HFFc6 (cell line): ENCODE measurements around the gene YPEL1. TPM values are rescaled to one million over a fixed set of nuclear protein-coding genes. Genes with fewer than 3 reads are reported as not detected.
"Not testable (repeated sequence)": the region's sequence is repeated elsewhere in the genome, so short reads cannot be mapped to it uniquely, and the experiment has no call there.

Experiments used
- DNase-seq: peaks from one replicate; pipeline ENCODE4 v3.0.0-alpha.2; 2018
- H3K27ac Mint-ChIP-seq: 2 replicates; pipeline ENCODE4 v1.8.0; 2020; ENCODE audit warnings: mild to moderate bottlenecking, mixed read lengths
- H3K27me3 Mint-ChIP-seq: 2 replicates; pipeline ENCODE4 v1.8.0; 2021; ENCODE audit warnings: mild to moderate bottlenecking, moderate library complexity, mixed read lengths; ENCODE audit not compliant: insufficient read depth
- H3K36me3 Mint-ChIP-seq: 2 replicates; pipeline ENCODE4 v1.8.0; 2021; ENCODE audit warnings: low read depth, mixed read lengths
- H3K4me1 Mint-ChIP-seq: 2 replicates; pipeline ENCODE4 v1.8.0; 2020; ENCODE audit warnings: low read depth, mixed read lengths
- H3K4me3 Mint-ChIP-seq: 2 replicates; pipeline ENCODE4 v1.8.0; 2020; ENCODE audit warnings: mild to moderate bottlenecking, moderate library complexity, mixed read lengths
- H3K9me3 Mint-ChIP-seq: 2 replicates; pipeline ENCODE4 v1.8.0; 2020; ENCODE audit warnings: mild to moderate bottlenecking, mixed read lengths
- total RNA-seq, 6 experiments: library from RNA; stranded (reverse); fragmentation: NEBNext Ultra II Directional; extraction: Animal tissue kit (Norgen Biotek cat#: 25700); gene quantifications; 2 replicates in 1 of 6; 3 replicates in 5 of 6; pipeline ENCODE4 v1.2.3, GENCODE V29; 2021
- TF ChIP-seq, protein P1 (sequence below): fragments of 200-600 bp; sonication (generic); IDR thresholded peaks from 2 replicates; pipeline ENCODE4 v1.5.0; 2021; ENCODE audit warnings: antibody characterized with exemption, mild to moderate bottlenecking

YPEL1 gene
- total RNA-seq, 6 experiments from 2014 or later = 0.17 to 0.38 (median 0.20) TPM; not detected in 1

DNA sequence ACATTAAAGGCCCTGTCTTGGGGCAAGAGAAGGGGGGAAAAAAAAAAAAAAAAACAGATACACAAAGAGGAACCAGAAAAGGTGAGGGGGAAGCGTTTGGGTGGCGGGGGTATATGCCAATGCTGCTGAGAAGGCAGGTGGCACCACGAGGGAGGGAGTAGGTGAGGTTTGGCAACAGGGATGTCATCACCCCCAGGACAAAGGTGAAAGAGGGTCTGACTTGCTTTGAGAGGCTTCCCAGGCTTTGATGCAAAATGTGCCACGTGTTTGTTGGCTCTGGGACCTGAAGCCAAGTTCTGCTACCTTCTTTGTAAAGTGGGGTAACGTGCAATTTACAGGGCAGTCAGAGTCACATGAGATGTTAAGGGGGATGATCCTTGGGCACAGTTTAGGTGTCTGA, 4.1 kb downstream of the YPEL1 start:
- H3K27ac Mint-ChIP-seq = no peak overlapping the region
- H3K4me1 Mint-ChIP-seq = peaks cover 9% of the 10 kb centered on the region

DNA sequence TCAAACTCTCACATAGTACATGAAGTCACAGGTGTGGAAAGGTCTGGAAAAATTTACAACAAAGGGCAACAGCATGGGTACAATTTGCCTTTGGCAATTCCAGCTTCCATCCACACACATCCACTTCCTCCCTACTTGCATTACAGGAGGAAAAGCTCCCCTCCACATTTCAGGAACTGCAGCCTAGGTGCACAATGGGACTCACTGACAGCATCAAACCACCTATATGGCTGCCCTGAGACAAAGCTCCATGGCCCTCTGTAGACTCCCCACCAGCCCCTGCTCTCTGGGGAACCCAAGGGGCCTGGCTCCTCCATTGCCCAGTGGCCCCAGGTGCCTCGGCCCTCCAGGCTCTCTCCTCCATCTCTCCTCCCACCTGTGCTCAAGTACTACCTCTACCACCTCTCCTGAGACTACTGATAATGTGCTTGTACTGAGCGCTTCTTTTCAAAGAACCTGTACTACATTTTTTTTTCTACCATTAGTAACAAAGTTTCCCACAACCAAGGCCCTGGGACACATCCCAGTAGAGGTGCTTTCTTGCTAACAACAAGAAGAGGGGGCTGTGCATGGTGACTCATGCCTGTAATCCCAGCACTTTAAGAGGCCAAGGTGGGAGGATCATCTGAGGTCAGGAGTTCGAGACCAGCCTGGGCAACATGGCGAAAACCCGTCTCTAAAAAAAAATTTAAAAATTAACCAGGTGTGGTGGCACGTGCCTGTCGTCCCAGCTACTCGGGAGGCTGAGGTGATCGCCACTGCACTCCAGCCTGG, 4.9 kb downstream of the YPEL1 start:
- H3K36me3 Mint-ChIP-seq = no peaks in the 10 kb centered on the region
- peaks cover 9% of the 10 kb centered on the region for H3K4me1 Mint-ChIP-seq
- peaks cover 27% of the 10 kb centered on the region for H3K27me3 Mint-ChIP-seq
- no peak for DNase-seq
- no peak overlapping the region for H3K27ac Mint-ChIP-seq
- H3K9me3 Mint-ChIP-seq = no peaks in the 10 kb centered on the region
- H3K4me3 Mint-ChIP-seq = no peak overlapping the region
- TF ChIP-seq, protein P1, sequence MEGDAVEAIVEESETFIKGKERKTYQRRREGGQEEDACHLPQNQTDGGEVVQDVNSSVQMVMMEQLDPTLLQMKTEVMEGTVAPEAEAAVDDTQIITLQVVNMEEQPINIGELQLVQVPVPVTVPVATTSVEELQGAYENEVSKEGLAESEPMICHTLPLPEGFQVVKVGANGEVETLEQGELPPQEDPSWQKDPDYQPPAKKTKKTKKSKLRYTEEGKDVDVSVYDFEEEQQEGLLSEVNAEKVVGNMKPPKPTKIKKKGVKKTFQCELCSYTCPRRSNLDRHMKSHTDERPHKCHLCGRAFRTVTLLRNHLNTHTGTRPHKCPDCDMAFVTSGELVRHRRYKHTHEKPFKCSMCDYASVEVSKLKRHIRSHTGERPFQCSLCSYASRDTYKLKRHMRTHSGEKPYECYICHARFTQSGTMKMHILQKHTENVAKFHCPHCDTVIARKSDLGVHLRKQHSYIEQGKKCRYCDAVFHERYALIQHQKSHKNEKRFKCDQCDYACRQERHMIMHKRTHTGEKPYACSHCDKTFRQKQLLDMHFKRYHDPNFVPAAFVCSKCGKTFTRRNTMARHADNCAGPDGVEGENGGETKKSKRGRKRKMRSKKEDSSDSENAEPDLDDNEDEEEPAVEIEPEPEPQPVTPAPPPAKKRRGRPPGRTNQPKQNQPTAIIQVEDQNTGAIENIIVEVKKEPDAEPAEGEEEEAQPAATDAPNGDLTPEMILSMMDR = no peak

More for the DNA sequence above, 4.1 kb downstream of the YPEL1 start:
- peaks cover 27% of the 10 kb centered on the region for H3K27me3 Mint-ChIP-seq
- TF ChIP-seq, protein P1 = no peak
- no peak for DNase-seq
- no peaks in the 10 kb centered on the region for H3K36me3 Mint-ChIP-seq
- no peak overlapping the region for H3K4me3 Mint-ChIP-seq
- H3K9me3 Mint-ChIP-seq = no peaks in the 10 kb centered on the region

DNA sequence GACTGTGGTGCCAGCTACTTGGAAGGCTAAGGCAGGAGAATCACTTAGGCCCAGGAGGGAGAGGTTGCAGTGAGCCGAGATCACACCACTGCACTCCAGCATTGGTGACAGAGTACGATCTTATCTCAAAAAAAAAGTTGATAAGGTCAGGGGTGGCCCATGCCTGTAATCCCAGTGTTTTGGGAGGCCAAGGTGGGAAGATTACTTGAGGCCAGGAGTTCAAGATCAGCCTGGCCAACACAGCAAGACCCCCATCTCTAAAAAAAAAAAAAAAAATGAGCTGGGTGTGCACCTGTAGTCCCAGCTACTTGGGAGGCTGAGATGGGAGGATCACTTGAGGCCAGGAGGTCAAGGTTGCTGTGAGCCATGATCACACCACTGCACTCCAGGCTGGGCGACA, 6.4 kb downstream of the YPEL1 start:
- H3K27ac Mint-ChIP-seq = not testable (repeated sequence)

DNA sequence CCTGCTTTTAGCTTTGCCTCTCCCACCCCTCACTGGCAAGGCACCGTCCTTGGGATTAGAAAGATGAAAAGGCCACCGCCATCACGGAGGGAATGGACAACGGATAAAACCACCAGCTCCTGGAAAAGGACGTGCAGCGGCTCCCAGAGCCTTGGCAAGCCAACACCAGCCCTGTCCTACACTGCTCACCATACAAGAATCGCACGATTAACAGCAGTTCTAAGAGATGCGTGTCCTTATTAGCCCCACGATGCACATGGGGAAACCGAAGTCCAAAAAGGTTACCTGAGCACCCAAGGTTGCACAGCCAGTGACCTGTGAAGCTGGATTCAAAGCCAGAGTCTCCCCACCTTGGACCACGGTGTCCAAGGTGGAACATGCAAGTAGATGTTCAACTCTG, 7.3 kb downstream of the YPEL1 start:
- no peaks in the 10 kb centered on the region for H3K4me1 Mint-ChIP-seq
- H3K4me3 Mint-ChIP-seq = no peak overlapping the region
- no peak for DNase-seq
- no peaks in the 10 kb centered on the region for H3K36me3 Mint-ChIP-seq
- H3K27me3 Mint-ChIP-seq = peaks cover 23% of the 10 kb centered on the region
- H3K9me3 Mint-ChIP-seq = no peaks in the 10 kb centered on the region
- no peak overlapping the region for H3K27ac Mint-ChIP-seq
- TF ChIP-seq, protein P1 = no peak

More for the DNA sequence above, 6.4 kb downstream of the YPEL1 start:
- H3K36me3 Mint-ChIP-seq, H3K4me1 Mint-ChIP-seq, DNase-seq, H3K4me3 Mint-ChIP-seq, H3K9me3 Mint-ChIP-seq: not testable (repeated sequence)
- peaks cover 27% of the 10 kb centered on the region for H3K27me3 Mint-ChIP-seq

DNA sequence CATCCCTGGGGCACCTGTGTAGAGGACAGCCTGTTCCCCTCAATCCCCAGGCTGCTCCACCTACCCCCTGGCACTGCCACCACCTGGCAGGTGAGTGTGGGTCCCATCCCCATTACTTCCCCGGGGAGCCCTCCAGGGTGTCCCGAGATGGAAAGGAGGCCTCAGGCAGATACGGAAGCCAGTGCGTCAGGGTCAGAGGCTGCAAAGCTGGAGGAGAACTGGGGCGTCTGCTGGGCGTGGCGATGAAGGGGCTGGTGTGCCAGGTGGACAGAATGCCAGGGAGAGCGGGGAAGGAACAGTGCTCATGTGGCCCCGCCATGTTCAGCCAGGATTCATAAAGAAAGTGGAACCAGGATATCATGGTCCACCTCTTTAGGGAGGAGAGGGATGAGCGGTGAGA, 7.8 kb downstream of the YPEL1 start:
- no peak for DNase-seq
- no peaks in the 10 kb centered on the region for H3K36me3 Mint-ChIP-seq
- no peak overlapping the region for H3K27ac Mint-ChIP-seq
- H3K4me3 Mint-ChIP-seq = no peak overlapping the region
- TF ChIP-seq, protein P1 = no peak
- peaks cover 23% of the 10 kb centered on the region for H3K27me3 Mint-ChIP-seq
- H3K4me1 Mint-ChIP-seq = no peaks in the 10 kb centered on the region
- H3K9me3 Mint-ChIP-seq = no peaks in the 10 kb centered on the region

- H3K9me3 Mint-ChIP-seq = no peaks in the 10 kb centered on the region
- DNase-seq = no peak
- TF ChIP-seq, protein P1 = no peak
- peaks cover 19% of the 10 kb centered on the region for H3K27me3 Mint-ChIP-seq
- H3K36me3 Mint-ChIP-seq = no peaks in the 10 kb centered on the region
- H3K27ac Mint-ChIP-seq = no peak overlapping the region
- no peaks in the 10 kb centered on the region for H3K4me1 Mint-ChIP-seq
- no peak overlapping the region for H3K4me3 Mint-ChIP-seq
These were observed 8.4 kb downstream of the YPEL1 start for GRCh38 chr22:21727159-21727558.
